Glomerular endothelial cell (primary cell): ENCODE results near the gene MVB12B. TPM values are rescaled to one million over a fixed set of nuclear protein-coding genes. Genes with fewer than 3 reads are reported as not detected.
A peak's percentile ranks its signal among the peaks of the same experiment; 100 is the strongest.

ENCODE experiments used
- DNase-seq: peaks from one replicate; pipeline ENCODE4 v3.0.0-alpha.2; 2011; ENCODE audit warnings: low read depth, low spot score; ENCODE audit errors: extremely low read depth
- total RNA-seq: library from RNA; depleted of rRNA; stranded (reverse); fragments of >200 nt; gene quantifications from 2 replicates; pipeline ENCODE4 v1.2.3, GENCODE V29; 2015

Gene MVB12B
- total RNA-seq, 1 donor from 2014 or later, result 11.4 TPM

GRCh38 chr9:126357074-126357473, 30.4 kb downstream of the MVB12B start:
- DNase-seq, result no peak

GRCh38 chr9:126360073-126360472, 33.4 kb downstream of the MVB12B start:
- DNase-seq, result no peak

DNA sequence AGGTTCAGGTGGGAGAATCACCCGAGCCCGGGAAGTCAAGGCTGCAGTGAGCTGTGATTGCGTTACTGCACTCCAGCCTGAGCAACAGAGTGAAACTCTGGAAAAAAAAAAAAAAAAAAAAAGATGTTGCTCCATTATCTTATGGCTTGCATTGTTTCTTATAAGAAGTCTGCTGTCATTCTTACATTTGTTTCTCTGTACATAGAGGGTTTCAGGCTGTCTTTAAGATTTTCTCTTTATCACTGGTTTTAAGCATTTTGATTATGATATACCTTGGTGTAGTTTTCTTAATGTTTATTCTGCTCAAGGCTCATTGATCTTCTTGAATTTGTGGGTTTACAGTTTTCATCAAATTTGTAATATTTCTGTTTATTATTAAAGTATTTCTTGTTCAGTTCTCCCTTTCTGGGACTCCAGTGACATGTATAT, 35.2 kb downstream of the MVB12B start:
- no peak for DNase-seq

DNA sequence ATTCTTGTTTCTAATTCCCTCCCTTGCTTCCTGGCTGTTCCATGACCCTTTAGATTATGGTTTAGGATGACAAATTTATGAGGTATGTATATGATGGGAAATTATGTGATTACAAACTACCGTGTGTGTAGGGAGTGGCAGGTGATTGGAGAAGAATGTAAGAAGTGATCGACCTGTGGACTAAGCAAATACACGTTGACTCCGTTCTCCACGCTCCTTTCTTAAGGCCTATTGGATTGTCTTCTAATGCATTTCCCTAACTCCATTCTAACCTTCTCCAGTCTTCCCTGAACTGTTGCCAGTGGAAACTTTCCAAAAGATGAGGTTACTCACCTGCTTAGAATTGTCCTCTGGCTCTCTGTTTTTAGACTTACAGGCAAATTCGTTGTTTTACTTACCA, 36.6 kb downstream of the MVB12B start:
- DNase-seq, result no peak

DNA sequence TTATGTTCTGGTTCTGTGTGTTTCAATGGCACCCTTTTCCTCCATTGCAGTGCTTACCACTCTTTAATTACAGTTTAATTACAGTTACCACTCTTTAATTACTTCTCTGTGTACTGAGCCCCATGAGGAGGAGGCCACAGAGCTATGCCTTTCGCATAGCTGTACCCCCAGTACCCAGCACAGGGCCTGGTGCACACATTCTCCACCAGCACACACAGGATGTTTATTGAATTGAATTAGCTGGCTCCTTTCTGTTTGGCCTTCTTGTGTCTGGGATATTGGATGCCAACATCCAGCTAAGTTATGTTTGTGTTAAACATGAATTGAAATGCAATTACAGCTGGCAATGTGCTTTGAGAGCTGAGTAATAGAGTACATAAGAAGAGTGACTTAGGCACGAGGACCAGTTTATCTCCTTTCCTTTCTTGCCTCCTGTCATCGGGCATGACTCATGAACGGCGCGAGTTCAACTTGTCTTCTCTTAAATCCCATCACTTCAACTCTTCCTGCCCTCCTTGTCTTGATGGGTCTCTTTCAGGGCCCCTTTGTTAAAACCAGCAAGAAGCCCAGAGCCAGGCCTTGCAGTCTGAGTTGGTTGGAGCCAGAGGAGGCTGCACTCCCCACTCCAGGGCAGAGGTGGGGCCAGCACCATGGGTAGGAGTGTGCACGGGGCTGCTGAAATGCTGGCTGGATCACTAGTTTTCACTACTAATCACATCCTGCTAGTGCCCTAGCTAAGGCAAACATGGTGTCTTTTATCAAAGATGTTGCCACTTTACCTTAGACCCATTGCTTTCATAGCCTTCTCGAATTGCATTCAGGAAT, 37.4 kb downstream of the MVB12B start:
- DNase-seq, result no peak

DNA sequence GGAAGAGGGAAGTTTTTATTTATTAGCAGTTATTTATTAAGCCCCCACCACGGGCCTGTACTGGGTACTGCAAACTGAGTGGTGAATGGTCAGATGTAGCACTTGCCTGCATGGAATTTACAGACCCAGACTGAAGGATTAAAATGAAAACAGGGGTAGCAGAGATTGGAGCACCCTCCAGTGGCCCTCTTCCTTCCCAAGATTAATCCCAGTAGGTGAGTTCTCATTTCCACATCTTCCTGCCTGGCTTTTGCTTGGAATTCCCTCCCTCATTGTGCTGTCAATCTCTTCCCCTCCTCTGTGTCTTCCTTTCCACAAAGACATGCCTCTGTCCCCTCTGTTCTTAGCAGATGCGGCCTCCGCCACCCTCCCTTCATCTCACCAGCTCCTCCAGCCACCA, 39.2 kb downstream of the MVB12B start:
- no peak for DNase-seq

DNA sequence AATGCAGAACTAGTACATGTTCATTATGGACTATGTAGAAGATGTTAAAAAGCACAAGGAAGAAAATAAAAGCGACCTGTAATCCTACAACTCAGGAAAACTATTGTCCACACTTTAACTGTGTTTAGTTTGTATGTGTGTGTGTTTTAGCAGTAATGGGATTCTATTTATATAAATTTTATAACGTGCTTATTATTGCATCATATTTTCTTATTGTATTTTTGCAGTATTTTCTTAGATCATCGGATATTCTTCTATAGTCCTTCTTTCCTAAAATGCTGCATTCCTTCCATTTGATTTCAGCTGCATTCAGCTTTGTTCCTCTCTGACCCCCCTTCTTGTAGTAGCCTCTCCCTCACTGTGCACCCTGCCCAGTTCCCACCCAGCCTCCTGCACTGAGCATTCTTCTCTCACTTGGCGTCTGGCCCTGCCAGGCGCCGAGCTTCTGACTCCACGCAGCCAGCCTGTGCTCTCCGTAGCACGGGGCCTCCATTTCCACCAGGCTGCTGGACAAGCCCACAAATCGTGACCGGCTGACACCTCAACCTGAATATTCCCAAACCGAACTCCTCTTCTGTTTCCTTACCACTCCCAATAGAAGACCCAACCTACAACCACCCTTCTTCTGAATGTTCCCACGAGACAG, 39.9 kb downstream of the MVB12B start:
- no peak for DNase-seq

DNA sequence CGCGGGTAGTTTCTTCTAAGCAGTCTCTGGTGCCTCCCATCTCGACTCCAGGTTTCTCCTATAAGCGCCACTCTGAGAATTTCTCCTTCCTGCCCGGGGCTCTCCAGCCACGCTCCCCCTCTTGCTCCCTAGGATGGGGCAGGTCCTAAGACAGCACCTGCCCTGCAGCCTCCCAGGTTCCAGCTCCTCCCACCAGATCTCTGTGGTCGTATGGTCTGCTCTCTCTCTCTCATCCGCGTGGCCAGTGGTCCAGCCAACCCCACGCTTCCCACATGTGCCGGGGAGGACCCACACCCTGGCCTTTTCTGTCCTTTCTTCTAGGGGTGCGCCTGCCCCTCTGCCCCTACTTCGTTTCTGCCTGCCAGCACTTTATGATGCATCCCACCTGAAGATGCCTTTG, 40.5 kb downstream of the MVB12B start:
- no peak for DNase-seq

GRCh38 chr9:126367616-126368015, 41.0 kb downstream of the MVB12B start:
- no peak for DNase-seq

DNA sequence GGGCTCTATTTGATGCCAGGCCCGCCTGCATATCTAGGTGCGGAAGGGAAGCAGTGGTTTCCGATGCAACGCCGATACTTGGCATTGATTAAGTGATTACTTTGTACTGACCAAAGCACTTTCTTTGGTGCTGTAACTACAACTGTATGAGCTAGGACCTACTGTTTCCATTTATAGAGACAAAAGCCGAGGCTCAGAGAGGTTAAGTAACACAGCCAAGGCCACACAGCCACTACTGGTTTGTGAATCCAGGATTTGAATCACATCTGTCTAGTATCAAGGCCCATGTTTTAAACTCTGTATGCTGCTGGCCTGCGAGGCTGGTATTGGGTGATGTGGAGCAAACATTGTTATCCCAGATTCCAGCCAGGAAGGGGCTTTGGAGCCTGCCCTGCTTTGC, 41.4 kb downstream of the MVB12B start:
- DNase-seq, result no peak

DNA sequence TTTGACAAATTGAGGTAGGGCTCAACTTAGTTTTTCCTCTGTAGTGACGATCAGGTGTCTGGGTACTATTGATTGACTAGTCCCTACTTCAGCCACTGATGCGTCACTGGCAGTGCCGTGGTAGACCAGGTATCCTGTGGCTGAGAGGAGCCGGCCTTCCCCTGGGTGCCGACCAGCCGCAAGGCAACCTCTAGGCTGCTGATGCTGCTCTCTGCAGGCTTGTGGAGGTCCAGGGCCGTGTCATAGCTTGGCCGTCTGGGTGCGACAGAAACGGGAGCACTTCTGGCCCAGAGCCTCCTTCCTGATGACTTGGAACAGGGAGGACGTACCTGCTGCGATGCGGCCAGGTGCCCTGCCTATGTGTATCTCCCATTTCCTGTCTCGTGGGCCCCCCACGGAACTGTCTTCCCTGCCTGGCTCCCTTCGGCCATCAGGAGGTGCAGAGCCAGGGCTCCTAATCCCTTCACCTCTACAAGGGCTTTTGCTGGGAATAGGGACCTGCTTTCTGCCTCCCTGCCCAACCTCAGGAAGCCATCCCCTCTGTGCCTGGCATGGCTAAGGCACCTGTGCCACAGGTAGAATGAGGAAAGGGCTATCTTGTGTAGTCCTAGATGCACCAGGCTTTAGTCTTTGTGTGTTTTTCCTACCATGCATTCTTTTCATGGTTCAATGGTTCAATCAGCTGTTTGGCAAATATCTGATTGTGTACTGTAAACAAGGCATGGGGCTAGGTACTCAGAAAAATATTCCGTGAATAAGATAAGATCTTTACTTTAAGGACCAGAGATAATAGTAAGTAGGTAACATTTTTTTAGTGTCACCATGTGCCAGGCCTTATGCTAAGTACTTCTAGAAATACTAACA, 44.6 kb downstream of the MVB12B start:
- DNase-seq, result no peak

DNA sequence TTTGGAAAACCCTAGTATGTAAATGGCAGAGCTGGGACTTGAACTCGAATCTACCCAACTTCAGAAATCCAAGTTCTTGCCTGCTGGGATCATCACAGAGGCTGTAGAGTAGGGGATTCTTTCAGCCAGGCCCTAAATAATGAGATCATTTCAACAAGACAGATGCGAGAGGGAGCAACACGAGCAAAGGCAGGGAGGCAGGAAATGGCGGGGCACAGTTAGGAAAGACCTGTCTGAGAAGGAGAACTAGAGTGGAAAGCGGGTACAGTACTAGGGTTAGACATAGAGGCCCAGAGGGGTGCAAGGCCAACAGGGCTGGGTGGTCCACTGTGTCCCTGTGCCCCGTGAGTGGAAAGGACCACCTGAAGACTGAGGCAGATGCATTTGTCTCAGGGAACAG, 46.1 kb downstream of the MVB12B start:
- no peak for DNase-seq

GRCh38 chr9:126373241-126373640, 46.6 kb downstream of the MVB12B start:
- peak; percentile 67 for DNase-seq

GRCh38 chr9:126374366-126374781, 47.7 kb downstream of the MVB12B start:
- no peak for DNase-seq

DNA sequence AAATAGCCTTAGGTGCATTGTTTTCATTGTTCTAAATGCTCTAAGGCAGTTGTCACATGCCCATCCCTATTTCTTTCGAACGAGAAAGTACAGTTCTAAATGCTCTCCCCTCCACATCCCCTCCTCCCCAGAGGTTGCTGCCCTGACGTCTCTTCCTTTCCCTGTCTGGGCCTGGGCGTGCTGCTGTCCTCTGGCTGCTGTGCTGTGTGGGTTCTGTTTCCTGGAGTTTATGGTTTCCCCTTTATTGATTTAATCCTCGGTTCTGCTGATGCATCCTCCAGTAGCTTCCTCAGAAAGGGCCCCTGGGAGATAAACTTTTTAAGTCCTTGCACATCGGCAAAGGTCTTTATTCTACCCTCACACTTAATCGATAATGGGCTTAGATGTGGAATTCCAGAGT, 48.8 kb downstream of the MVB12B start:
- no peak for DNase-seq

GRCh38 chr9:126376311-126377175, 49.9 kb downstream of the MVB12B start:
- DNase-seq, result no peak

- DNase-seq, result no peak
Observed at GRCh38 chr9:126377176-126377509, 50.5 kb downstream of the MVB12B start.

DNA sequence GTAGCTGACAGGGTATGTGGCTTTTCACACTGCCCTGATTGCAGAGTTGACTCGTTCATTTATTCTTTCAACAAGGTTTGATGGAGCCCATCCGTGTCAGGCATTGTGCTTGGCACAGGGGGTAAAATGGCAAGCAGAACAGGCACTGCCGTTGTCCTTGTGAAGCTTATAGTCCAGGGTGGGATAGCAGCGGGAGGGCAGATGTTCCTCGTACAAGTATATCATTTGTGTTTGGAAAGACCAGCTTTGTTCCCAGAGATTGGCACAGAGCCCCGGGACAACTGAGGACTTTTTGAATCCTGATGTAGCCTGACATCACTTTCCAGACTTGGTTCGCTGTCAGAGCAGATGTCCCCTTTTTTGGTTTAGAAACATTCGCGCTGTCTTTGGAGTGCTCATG, 50.9 kb downstream of the MVB12B start:
- DNase-seq, result no peak

DNA sequence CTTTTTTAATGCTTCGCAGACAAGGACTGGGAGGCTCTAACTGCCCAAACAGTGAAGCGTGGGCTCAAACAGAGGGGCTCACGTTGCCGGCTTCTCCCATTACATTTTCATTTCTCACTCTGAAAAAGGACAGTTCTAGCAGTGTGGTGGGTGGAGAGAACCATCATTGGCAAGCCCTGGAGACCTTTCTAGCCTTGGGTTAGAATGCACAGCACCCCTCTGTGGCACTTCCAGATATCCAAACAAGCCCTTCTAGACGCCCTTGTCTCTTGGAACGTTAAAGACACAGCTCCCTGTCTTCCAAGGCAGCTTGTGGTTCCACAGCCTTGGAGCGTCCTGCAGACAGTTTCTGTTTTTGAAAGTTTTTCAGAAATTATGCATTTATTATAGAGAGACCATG, 52.1 kb downstream of the MVB12B start:
- no peak for DNase-seq

- no peak for DNase-seq
Observed at GRCh38 chr9:126379661-126380360, 53.2 kb downstream of the MVB12B start.
